ENCODE data around the gene LDLRAP1.

The LDLRAP1 gene

DNA sequence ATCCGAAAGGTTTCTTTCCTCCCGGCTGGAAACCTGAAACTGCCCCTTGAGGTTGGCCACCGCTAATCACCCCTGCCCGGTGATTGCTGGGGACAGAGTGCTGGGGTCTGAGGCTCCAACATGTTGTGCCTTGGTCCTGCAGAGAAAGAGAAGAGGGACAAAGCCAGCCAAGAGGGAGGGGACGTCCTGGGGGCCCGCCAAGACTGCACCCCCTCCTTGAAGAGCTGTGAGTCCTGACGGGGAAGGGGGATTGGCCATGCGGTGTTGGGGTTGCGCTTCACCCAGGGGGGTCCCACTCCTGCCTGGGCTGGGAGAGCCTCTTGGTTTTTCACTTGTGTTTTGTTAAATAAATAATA lies 19.5 kb downstream of the LDLRAP1 start:
- DNase-seq (ENCODE audit: low spot score): no peak

GRCh38 chr1:25563330-25564215 lies 20.2 kb downstream of the LDLRAP1 start:
- DNase-seq (ENCODE audit: low spot score): peak; percentile 99

- no peak for DNase-seq (ENCODE audit: low spot score)
Measured at GRCh38 chr1:25564777-25565574, 21.6 kb downstream of the LDLRAP1 start.

- DNase-seq (ENCODE audit: low spot score): no peak
Measured at GRCh38 chr1:25565626-25566025, 22.2 kb downstream of the LDLRAP1 start.

- no peak for DNase-seq (ENCODE audit: low spot score)
Measured at GRCh38 chr1:25566176-25566729, 22.8 kb downstream of the LDLRAP1 start.

DNA sequence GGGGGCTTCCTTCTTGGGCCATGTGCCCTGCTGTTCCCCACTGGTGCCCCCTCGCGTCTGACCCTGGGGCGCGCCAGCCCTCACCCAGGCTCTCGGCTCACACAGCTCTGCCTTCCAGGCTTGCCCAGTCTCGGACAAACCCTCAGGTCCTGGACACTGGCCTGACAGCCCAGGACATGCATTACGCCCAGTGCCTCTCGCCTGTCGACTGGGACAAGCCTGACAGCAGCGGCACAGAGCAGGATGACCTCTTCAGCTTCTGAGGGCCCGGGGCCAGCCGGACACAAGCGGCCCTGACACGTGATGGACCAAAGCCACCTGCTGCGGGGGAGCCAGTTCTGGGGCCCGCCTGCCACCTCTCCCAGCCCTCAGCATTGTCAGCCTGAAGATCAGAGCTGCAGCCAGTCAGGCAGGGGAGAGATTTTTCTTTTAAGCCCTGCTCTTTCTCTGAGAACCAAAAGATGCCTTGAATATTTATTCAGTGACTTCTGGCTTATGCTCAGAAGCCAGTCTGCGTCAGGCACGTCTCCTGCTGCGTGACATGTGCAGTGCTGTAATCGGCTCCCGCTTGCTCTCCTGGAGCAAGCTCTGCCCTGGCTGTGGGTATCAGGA lies 23.4 kb downstream of the LDLRAP1 start:
- DNase-seq (ENCODE audit: low spot score): peak; percentile 78

GRCh38 chr1:25567710-25568089 lies 24.3 kb downstream of the LDLRAP1 start:
- no peak for DNase-seq (ENCODE audit: low spot score)

GRCh38 chr1:25568090-25568833 lies 24.9 kb downstream of the LDLRAP1 start:
- peak; percentile 60 for DNase-seq (ENCODE audit: low spot score)

DNA sequence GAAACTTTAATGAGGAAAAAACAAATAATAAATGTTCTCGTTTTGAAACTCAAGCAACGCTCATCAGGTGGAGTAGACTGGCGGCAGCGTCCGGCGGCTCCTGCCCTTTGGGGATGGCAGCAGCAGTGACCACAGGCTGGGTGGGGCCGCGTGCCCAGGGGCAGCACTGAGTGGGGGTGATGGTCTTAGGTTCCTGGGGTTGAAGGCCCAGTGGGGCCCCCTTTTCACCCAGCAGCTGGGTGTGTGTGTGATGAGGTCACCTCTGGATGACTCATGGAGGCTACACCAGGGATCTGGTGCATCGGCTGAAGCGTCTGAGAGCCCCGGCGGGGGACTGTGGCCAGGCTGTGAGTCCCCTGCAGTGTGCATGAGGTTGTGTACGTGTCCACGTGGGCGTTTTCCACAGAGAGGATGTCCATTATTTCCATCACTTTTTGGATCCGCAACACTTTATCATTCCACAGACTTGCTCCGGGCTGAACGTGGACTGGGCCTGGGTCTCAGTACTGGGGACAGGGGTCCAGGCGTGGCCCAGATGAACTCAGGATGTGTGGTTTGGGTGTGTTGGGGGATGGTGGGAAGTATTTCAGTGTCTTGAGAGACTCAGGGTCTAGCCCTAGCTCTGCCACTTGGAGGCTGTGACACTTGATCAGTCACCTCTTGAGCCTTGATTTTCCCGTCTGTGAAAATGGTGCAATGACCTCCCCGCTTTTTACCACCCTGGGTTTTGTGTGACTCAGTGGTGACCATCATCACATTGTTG lies 25.6 kb downstream of the LDLRAP1 start:
- peak; percentile 32 for DNase-seq (ENCODE audit: low spot score)

DNA sequence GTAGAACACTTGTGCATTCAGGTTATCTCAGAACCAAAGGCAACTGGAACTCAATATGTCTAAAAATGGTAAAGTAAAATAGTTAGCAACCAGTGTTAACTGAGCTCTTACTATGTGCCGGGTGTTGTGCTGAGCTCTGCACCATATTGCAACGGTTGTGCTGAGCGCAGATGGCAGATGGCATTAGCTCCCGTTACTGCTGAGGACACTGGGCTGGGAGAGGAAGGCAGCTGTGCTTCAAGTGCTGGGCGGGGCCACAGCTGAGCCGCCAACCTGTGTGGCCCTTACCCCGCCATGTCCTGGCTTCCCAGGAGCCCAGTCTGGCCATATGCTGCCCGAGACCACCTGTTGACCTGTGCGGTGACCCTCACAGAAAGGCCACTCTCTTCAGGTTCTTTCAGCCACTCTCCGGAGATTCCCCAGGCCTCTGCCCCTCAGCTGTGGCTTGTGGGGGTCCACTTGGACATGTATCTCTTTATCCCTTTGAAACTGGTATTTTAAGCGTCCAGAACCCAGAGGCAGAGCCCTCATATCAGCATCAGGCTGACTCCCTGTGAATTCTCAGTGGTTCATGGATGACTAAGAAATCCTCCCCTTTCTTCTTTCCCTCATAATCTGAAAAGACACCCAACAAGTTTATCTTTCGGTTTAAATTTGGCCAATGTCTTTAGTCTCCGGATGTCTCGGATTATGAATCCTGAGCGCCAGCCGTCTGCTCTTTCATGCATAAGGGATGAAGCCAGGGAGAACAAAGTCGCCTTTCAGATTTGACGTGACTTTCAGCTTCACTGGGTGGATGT lies 26.4 kb downstream of the LDLRAP1 start:
- peak; percentile 78 for DNase-seq (ENCODE audit: low spot score)

DNA sequence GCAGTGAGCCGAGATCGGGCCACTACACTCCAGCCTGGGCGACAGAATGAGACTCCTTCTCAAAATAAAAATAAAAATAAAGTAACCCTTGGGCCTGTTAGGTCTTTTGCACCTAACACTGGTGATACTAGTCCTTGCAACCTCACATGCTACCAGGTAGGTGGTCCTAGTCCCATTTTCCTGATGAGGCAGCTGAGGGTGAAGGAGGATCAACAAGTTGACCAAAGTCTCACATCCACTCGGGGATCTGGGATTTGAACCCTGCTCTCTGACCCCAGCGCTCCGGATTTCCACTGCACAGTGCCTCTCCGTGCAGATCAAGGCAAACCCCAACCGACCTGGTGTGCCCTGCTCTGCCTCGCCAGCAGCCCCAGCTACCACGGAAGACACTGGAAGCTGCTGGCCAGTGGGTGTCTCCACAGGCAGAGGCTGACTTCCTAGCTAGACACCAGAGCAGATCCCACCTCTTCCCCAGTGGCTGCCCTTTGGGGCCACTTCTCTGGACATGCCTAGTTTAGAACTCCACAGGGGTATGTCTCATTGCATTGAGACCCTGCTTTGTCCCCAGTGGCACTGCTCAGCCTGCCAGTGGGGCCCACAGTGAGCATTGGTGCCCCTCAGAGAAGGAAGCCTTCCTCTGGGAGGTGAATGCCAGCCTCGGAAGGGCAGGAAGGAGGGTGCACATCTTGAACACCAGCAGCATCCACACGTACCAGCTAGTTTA lies 27.6 kb downstream of the LDLRAP1 start:
- no peak for DNase-seq (ENCODE audit: low spot score)

DNA sequence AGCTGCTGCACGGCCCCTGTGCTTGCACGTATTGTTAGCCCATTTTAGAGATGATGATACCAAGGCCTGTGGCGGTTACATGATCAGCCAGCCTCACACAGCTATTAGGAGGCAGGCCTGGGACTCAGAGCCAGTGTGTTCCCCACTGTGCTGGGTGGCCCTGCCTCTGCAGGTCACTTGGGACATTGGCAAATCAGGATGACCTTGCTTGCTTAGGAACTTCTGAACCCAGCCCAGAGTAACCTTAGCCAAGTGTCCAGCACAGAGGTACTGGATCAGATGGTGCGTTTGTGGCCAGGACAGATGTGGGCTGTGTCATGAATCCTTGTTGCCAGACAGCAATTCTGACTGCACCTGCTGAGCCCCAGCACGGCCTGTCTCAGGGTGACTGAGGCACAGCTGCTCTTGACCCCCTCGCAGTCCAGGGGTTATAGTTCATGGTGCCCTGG lies 28.1 kb downstream of the LDLRAP1 start:
- DNase-seq (ENCODE audit: low spot score): no peak

DNA sequence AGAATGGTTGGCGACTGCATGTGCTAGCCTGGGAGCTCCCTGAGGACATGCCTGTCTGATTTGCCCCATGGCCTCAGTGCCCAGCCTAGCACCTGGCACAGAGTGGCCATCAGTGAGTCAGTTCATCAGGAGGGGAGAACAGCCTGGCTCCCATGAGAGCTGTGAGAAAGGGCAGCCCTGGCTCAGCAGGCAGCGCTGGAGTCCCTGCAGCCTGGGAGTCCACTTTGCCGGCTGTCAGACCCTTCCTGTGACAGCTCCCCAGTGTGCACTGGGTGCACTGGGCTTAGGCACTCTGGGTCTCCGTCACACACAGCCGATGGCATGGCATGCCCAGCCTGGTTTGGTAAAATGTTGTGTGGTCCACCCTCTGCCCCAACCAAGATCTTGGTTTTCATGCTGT lies 28.7 kb downstream of the LDLRAP1 start:
- DNase-seq (ENCODE audit: low spot score): no peak

DNA sequence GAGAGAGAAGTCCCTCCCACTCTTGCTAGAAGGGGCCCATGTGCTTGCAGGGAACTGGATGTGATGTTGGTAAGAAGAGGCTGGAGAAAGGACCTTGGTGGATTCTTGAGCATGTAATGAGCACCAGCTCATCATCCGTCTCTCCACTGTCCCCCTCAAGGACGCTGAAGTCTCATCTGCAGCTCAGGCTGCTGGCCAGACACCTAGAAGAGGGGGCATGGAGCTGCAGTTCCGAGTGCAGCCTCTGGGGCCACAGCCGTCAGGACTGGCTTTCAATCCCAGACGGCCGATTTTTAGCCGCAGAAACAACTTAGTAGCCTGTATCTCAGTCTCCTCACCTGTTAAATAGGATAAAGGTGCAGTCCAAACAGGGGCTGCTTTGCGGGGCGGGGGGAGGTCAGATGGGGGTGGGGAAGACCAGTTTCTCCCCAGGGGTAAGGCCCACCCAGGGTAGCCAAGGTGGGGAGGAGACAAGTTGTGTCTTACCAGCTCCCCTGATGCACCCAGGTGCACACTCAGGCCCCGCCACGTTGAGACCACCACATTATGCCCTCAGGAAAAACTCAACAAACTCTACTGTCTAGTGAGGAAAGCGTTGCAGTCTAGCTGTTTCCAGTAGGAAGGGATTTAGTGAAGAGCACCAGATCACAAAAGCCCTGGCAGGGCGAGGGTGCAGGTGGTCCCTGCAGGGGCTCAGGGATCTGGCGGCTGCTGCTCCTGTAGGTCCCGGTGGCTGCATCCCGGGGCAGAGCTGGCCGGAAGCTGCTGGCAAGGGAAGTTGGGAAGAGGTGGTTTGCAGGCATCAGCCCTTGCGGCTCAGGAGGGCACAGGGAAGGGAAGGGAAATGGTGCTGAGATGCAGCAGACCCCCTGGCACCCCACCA lies 29.5 kb downstream of the LDLRAP1 start:
- peak; percentile 23 for DNase-seq (ENCODE audit: low spot score)

- no peak for DNase-seq (ENCODE audit: low spot score)
Measured at GRCh38 chr1:25573591-25573930, 30.2 kb downstream of the LDLRAP1 start.

- DNase-seq (ENCODE audit: low spot score): no peak
Measured at GRCh38 chr1:25573961-25574360, 30.6 kb downstream of the LDLRAP1 start.

DNA sequence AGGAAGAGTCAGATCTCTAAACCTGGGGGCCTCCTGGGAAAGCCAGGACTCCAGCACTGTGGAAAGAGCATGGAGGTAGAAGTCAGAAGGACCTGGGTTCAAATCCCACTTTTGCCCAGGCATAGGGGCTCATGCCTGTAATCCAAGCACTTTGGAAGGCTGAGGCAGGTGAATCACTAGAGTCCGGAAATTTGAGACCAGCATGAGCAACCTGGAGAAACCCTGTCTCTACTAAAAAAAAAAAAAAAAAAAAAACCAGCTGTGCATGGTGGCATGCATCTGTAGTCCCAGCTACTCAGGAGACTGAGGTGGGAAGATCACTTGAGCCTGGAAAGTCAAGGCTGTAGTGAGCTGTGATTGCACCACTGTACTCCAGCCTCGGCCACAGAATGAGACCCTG lies 31.8 kb downstream of the LDLRAP1 start:
- DNase-seq (ENCODE audit: low spot score): no peak

DNA sequence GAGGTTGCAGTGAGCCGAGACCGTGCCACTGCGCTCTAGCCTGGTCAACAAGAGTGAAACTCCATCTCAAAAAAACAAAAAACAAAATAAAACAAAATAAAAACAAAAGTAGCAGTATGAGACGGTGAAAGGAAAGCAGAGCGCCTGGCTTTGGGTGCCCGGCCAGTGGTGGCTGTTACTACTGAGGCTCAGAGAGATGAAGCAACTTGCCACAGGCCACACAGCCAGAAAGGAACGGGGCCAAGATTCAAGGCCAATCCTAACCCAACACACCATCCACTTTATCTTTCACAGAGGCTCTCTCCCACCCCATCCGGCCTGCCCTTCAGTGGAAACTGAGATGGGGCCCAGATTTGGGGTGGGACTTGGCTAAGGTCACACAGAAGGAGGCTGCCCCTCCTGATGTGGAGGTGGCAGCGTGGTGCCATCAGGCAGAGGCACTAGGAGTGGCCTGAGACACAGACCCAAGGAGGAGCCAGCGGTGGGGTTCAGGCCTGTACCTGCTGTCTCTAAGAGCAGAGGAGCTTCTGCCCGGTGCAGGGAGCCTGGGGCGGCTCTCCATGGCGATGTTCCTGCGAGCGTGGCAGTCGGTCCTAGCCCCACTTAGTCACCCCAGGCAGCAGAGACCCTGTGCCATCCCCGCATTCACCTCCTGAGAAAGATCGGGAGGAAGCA lies 33.2 kb downstream of the LDLRAP1 start:
- no peak for DNase-seq (ENCODE audit: low spot score)
